ENCODE results near the gene ARHGAP42. TPM values are rescaled to one million over a fixed set of nuclear protein-coding genes. Genes with fewer than 3 reads are reported as not detected.

Gene ARHGAP42
- total RNA-seq, 5 donors from 2014 or later (not counting 1 experiment from before 2014, with no cell fraction given): 0.13 to 0.82 (median 0.49) TPM

- H3K4me1 Mint-ChIP-seq: no peaks in the 10 kb centered on the region
- CTCF ChIA-PET: no interaction called here
- DNase-seq: no peak
- peaks cover 0 to 4% (median 0%) of the 10 kb centered on the region in 3 donors for H3K9me3 Mint-ChIP-seq
- Histone ChIP-seq H3K36me3 (ENCODE audit: control insufficient read depth in 2 of 2, extremely low read depth in 1 of 2, insufficient read depth in 1 of 2, low read length in 1 of 2) (no peaks in the 10 kb centered on the region), H3K27me3 (replicated peaks in 1 of 2; ENCODE audit: control insufficient read depth in 2 of 2, extremely low read depth in 1 of 2, insufficient read depth in 2 of 2, low read length in 1 of 2) (no peaks in the 10 kb centered on the region), H3K9me3 (no peaks in the 10 kb centered on the region), H3K27ac (ENCODE audit: low read length) (no peak overlapping the region), H3K4me1 (ENCODE audit: control insufficient read depth in 1 of 2, extremely low read depth in 1 of 2, insufficient read depth in 2 of 2, low read length in 2 of 2) (no peaks in the 10 kb centered on the region), H3K4me3 (ENCODE audit: control insufficient read depth in 1 of 2, extremely low read depth in 1 of 2, low read length in 1 of 2) (no peak overlapping the region)
- H3K4me3 Mint-ChIP-seq: no peak overlapping the region
- H3K27ac Mint-ChIP-seq: no peak overlapping the region
- no peaks in the 10 kb centered on the region for H3K27me3 Mint-ChIP-seq
- no peaks in the 10 kb centered on the region for H3K36me3 Mint-ChIP-seq
- WGBS (ENCODE audit: insufficient coverage): no CpG with 5 or more reads among the region's 2 CpGs
- no peak for ATAC-seq (replicated peaks in 1 of 4)
- POLR2A ChIA-PET: no interaction called here
These were observed 51.7 kb downstream of the ARHGAP42 start for GRCh38 chr11:100738701-100739270.

- 88% methylated on average over 1 of the region's 3 CpGs for WGBS (ENCODE audit: insufficient coverage)
- Mint-ChIP-seq H3K36me3 (no peaks in the 10 kb centered on the region), H3K4me3 (no peak overlapping the region), H3K27me3 (no peaks in the 10 kb centered on the region), H3K9me3 (peaks cover 0 to 5% (median 0%) of the 10 kb centered on the region in 3 donors), H3K4me1 (no peaks in the 10 kb centered on the region), H3K27ac (no peak overlapping the region)
- ChIA-PET CTCF (no interaction called here), POLR2A (no interaction called here)
- Histone ChIP-seq H3K4me1 (ENCODE audit: control insufficient read depth in 1 of 2, extremely low read depth in 1 of 2, insufficient read depth in 2 of 2, low read length in 2 of 2) (no peaks in the 10 kb centered on the region), H3K36me3 (ENCODE audit: control insufficient read depth in 2 of 2, extremely low read depth in 1 of 2, insufficient read depth in 1 of 2, low read length in 1 of 2) (no peaks in the 10 kb centered on the region), H3K9me3 (no peaks in the 10 kb centered on the region), H3K27me3 (replicated peaks in 1 of 2; ENCODE audit: control insufficient read depth in 2 of 2, extremely low read depth in 1 of 2, insufficient read depth in 2 of 2, low read length in 1 of 2) (no peaks in the 10 kb centered on the region), H3K4me3 (ENCODE audit: control insufficient read depth in 1 of 2, extremely low read depth in 1 of 2, low read length in 1 of 2) (no peak overlapping the region), H3K27ac (ENCODE audit: low read length) (no peak overlapping the region)
- DNase-seq: no peak
- ATAC-seq (replicated peaks in 1 of 4): no peak
These were observed 52.6 kb downstream of the ARHGAP42 start for GRCh38 chr11:100739666-100740065.

GRCh38 chr11:100740440-100740839, 53.4 kb downstream of the ARHGAP42 start:
- H3K4me3 ChIP-seq (ENCODE audit: control insufficient read depth in 1 of 2, extremely low read depth in 1 of 2, low read length in 1 of 2): no peak overlapping the region
- no peak overlapping the region for H3K4me3 Mint-ChIP-seq
- H3K27me3 ChIP-seq (replicated peaks in 1 of 2; ENCODE audit: control insufficient read depth in 2 of 2, extremely low read depth in 1 of 2, insufficient read depth in 2 of 2, low read length in 1 of 2): no peaks in the 10 kb centered on the region
- no peak for DNase-seq
- H3K27me3 Mint-ChIP-seq: no peaks in the 10 kb centered on the region
- CTCF ChIA-PET: interaction anchor here in 1 of 2 donors (0.6 kb wide), 1 partner anchor 93 kb away, joined by 5 read pairs; no protein-coding TSS in a partner anchor
- H3K9me3 Mint-ChIP-seq: peaks cover 0 to 3% (median 0%) of the 10 kb centered on the region in 3 donors
- no peak overlapping the region for H3K27ac ChIP-seq (ENCODE audit: low read length)
- H3K27ac Mint-ChIP-seq: no peak overlapping the region
- 70% methylated on average over 1 of the region's 2 CpGs for WGBS (ENCODE audit: insufficient coverage)
- no peaks in the 10 kb centered on the region for H3K36me3 ChIP-seq (ENCODE audit: control insufficient read depth in 2 of 2, extremely low read depth in 1 of 2, insufficient read depth in 1 of 2, low read length in 1 of 2)
- H3K9me3 ChIP-seq: no peaks in the 10 kb centered on the region
- H3K4me1 Mint-ChIP-seq: no peaks in the 10 kb centered on the region
- ATAC-seq (replicated peaks in 1 of 4): no peak
- no peaks in the 10 kb centered on the region for H3K4me1 ChIP-seq (ENCODE audit: control insufficient read depth in 1 of 2, extremely low read depth in 1 of 2, insufficient read depth in 2 of 2, low read length in 2 of 2)
- no peaks in the 10 kb centered on the region for H3K36me3 Mint-ChIP-seq
- POLR2A ChIA-PET: no interaction called here

- ChIA-PET CTCF (no interaction called here), POLR2A (no interaction called here)
- 81% methylated on average over 4 of the region's 5 CpGs for WGBS (ENCODE audit: insufficient coverage)
- ATAC-seq (replicated peaks in 1 of 4): no peak
- H3K27me3 Mint-ChIP-seq: no peaks in the 10 kb centered on the region
- no peak overlapping the region for H3K27ac ChIP-seq (ENCODE audit: low read length)
- no peaks in the 10 kb centered on the region for H3K4me1 ChIP-seq (ENCODE audit: control insufficient read depth in 1 of 2, extremely low read depth in 1 of 2, insufficient read depth in 2 of 2, low read length in 2 of 2)
- no peak overlapping the region for H3K4me3 ChIP-seq (ENCODE audit: control insufficient read depth in 1 of 2, extremely low read depth in 1 of 2, low read length in 1 of 2)
- H3K4me1 Mint-ChIP-seq: no peaks in the 10 kb centered on the region
- DNase-seq: no peak
- no peaks in the 10 kb centered on the region for H3K36me3 ChIP-seq (ENCODE audit: control insufficient read depth in 2 of 2, extremely low read depth in 1 of 2, insufficient read depth in 1 of 2, low read length in 1 of 2)
- no peaks in the 10 kb centered on the region for H3K27me3 ChIP-seq (replicated peaks in 1 of 2; ENCODE audit: control insufficient read depth in 2 of 2, extremely low read depth in 1 of 2, insufficient read depth in 2 of 2, low read length in 1 of 2)
- no peaks in the 10 kb centered on the region for H3K9me3 ChIP-seq
- H3K9me3 Mint-ChIP-seq: peaks cover 0 to 3% (median 0%) of the 10 kb centered on the region in 3 donors
- H3K27ac Mint-ChIP-seq: no peak overlapping the region
- no peaks in the 10 kb centered on the region for H3K36me3 Mint-ChIP-seq
- no peak overlapping the region for H3K4me3 Mint-ChIP-seq
These were observed 55.0 kb downstream of the ARHGAP42 start for GRCh38 chr11:100741866-100742625.

GRCh38 chr11:100746448-100746847, 59.4 kb downstream of the ARHGAP42 start:
- Mint-ChIP-seq H3K4me3 (no peak overlapping the region), H3K4me1 (no peaks in the 10 kb centered on the region), H3K27me3 (no peaks in the 10 kb centered on the region), H3K27ac (no peak overlapping the region), H3K9me3 (peaks cover 8 to 16% (median 13%) of the 10 kb centered on the region in 3 donors), H3K36me3 (peaks cover 3% of the 10 kb centered on the region)
- ChIA-PET POLR2A (no interaction called here), CTCF (no interaction called here)
- WGBS (ENCODE audit: insufficient coverage): no CpG with 5 or more reads among the region's 6 CpGs
- no peak overlapping the region for H3K4me3 ChIP-seq (ENCODE audit: control insufficient read depth in 1 of 2, extremely low read depth in 1 of 2, low read length in 1 of 2)
- no peak overlapping the region for H3K27ac ChIP-seq (ENCODE audit: low read length)
- DNase-seq: no peak
- no peaks in the 10 kb centered on the region for H3K27me3 ChIP-seq (replicated peaks in 1 of 2; ENCODE audit: control insufficient read depth in 2 of 2, extremely low read depth in 1 of 2, insufficient read depth in 2 of 2, low read length in 1 of 2)
- no peaks in the 10 kb centered on the region for H3K36me3 ChIP-seq (ENCODE audit: control insufficient read depth in 2 of 2, extremely low read depth in 1 of 2, insufficient read depth in 1 of 2, low read length in 1 of 2)
- H3K4me1 ChIP-seq (ENCODE audit: control insufficient read depth in 1 of 2, extremely low read depth in 1 of 2, insufficient read depth in 2 of 2, low read length in 2 of 2): no peaks in the 10 kb centered on the region
- H3K9me3 ChIP-seq: no peaks in the 10 kb centered on the region
- no peak for ATAC-seq (replicated peaks in 1 of 4)

GRCh38 chr11:100748153-100748552, 61.1 kb downstream of the ARHGAP42 start:
- Histone ChIP-seq H3K9me3 (no peaks in the 10 kb centered on the region), H3K27ac (ENCODE audit: low read length) (no peak overlapping the region), H3K4me1 (ENCODE audit: control insufficient read depth in 1 of 2, extremely low read depth in 1 of 2, insufficient read depth in 2 of 2, low read length in 2 of 2) (no peaks in the 10 kb centered on the region), H3K4me3 (ENCODE audit: control insufficient read depth in 1 of 2, extremely low read depth in 1 of 2, low read length in 1 of 2) (no peak overlapping the region), H3K27me3 (replicated peaks in 1 of 2; ENCODE audit: control insufficient read depth in 2 of 2, extremely low read depth in 1 of 2, insufficient read depth in 2 of 2, low read length in 1 of 2) (no peaks in the 10 kb centered on the region), H3K36me3 (ENCODE audit: control insufficient read depth in 2 of 2, extremely low read depth in 1 of 2, insufficient read depth in 1 of 2, low read length in 1 of 2) (no peaks in the 10 kb centered on the region)
- DNase-seq: no peak
- Mint-ChIP-seq H3K4me1 (no peaks in the 10 kb centered on the region), H3K9me3 (peaks cover 8 to 16% (median 13%) of the 10 kb centered on the region in 3 donors), H3K4me3 (no peak overlapping the region), H3K27me3 (no peaks in the 10 kb centered on the region), H3K36me3 (peaks cover 3% of the 10 kb centered on the region), H3K27ac (no peak overlapping the region)
- ChIA-PET CTCF (no interaction called here), POLR2A (no interaction called here)
- no peak for ATAC-seq (replicated peaks in 1 of 4)
- WGBS (ENCODE audit: insufficient coverage): no CpG with 5 or more reads among the region's 4 CpGs

All from T-cell (primary cell).